PC-3 (cell line): ENCODE results near the gene SLC4A4. TPM values are rescaled to one million over a fixed set of nuclear protein-coding genes. Genes with fewer than 3 reads are reported as not detected.

Experiments used
- ATAC-seq: fragments of 200-7000 bp; cut with Tn5 transposase; 2 replicates; pipeline ENCODE4 v1.9.1; 2020; ENCODE audit warnings: mild to moderate bottlenecking, moderate library complexity
- BruUV-seq: library from RNA; stranded (reverse); fragments of 400-500 nt; replicated peaks from 2 replicates; lab custom pipeline; 2021; lab: Mats Ljungman, UMichigan
- CTCF ChIA-PET: fragments of 300-600 bp; sonication (Branson Sonifier 250); formaldehyde crosslinking; loops from one replicate; lab custom pipeline; 2022; ENCODE audit warnings: antibody characterized with exemption; lab: Charles Lee
- POLR2A ChIA-PET: fragments of 300-600 bp; sonication (Branson Sonifier 250); formaldehyde crosslinking; loops from one replicate; lab custom pipeline; 2022; ENCODE audit warnings: antibody characterized with exemption; ENCODE audit not compliant: unreplicated experiment; lab: Charles Lee
- DNase-seq: peaks from one replicate; pipeline ENCODE4 v3.0.0-alpha.2; 2015
- H2AFZ ChIP-seq: fragments of 300-600 bp; sonication (generic); 2 replicates; pipeline ENCODE4 v1.6.0; 2016; ENCODE audit warnings: antibody characterized with exemption, low read length
- H3F3A ChIP-seq: fragments of 300-600 bp; sonication (generic); one replicate; pipeline ENCODE4 v1.6.0; 2017; ENCODE audit warnings: antibody characterized with exemption, low read length, control low read depth, mild to moderate bottlenecking; ENCODE audit not compliant: unreplicated experiment
- H3K27ac ChIP-seq: fragments of 300-600 bp; sonication (generic); 2 replicates; pipeline ENCODE4 v1.5.1; 2016; ENCODE audit warnings: mild to moderate bottlenecking, low read length
- H3K27me3 ChIP-seq: fragments of 300-600 bp; sonication (generic); 2 replicates; pipeline ENCODE4 v1.6.1; 2016; ENCODE audit warnings: low read length, mixed read lengths
- H3K36me3 ChIP-seq: fragments of 300-600 bp; sonication (generic); 2 replicates; pipeline ENCODE4 v1.6.1; 2016; ENCODE audit warnings: low read depth, mixed run types, low read length, mixed read lengths
- H3K4me1 ChIP-seq: fragments of 300-600 bp; sonication (generic); 2 replicates; pipeline ENCODE4 v1.5.1; 2016; ENCODE audit warnings: low read length; ENCODE audit not compliant: insufficient read depth
- H3K4me2 ChIP-seq: fragments of 300-600 bp; sonication (generic); 2 replicates; pipeline ENCODE4 v1.6.0; 2016; ENCODE audit warnings: low read length
- H3K4me3 ChIP-seq: fragments of 300-600 bp; sonication (generic); 2 replicates; pipeline ENCODE4 v1.5.1; 2016; ENCODE audit warnings: mild to moderate bottlenecking, low read length, mixed read lengths
- H3K79me2 ChIP-seq: fragments of 300-600 bp; sonication (generic); 2 replicates; pipeline ENCODE4 v1.6.1; 2017; ENCODE audit warnings: low read length, mixed read lengths
- H3K9ac ChIP-seq: fragments of 300-600 bp; sonication (generic); 2 replicates; pipeline ENCODE4 v1.6.0; 2016; ENCODE audit warnings: mild to moderate bottlenecking, low read length
- H3K9me2 ChIP-seq: fragments of 300-600 bp; sonication (generic); replicated peaks from 2 replicates; pipeline ENCODE4 v1.6.1; 2016; ENCODE audit warnings: mixed run types, low read length, mixed read lengths
- H3K9me3 ChIP-seq: fragments of 300-600 bp; sonication (generic); 2 replicates; pipeline ENCODE4 v1.6.1; 2016; ENCODE audit warnings: low read length, mixed read lengths
- H4K20me1 ChIP-seq: fragments of 300-600 bp; sonication (generic); 2 replicates; pipeline ENCODE4 v1.6.1; 2016; ENCODE audit warnings: low read length, mixed read lengths
- EZH2 ChIP-seq: fragments of 300-600 bp; sonication (generic); IDR thresholded peaks from one replicate; pipeline ENCODE4 v1.6.1; 2017; ENCODE audit warnings: antibody characterized with exemption, mild to moderate bottlenecking, low read length; ENCODE audit not compliant: unreplicated experiment
- EZH2phosphoT487 ChIP-seq: fragments of 300-600 bp; sonication (generic); IDR thresholded peaks from 2 replicates; pipeline ENCODE4 v1.6.1; 2018; ENCODE audit warnings: mild to moderate bottlenecking, antibody characterized with exemption, low read length, borderline replicate concordance
- intact Hi-C: fragments of 100-400 bp; cut with micrococcal nuclease; formaldehyde crosslinking; loops from 2 replicates; pipeline ENCODE4 v1.9.0; 2023
- total RNA-seq: library from RNA; depleted of rRNA; stranded (reverse); fragments of >200 nt; gene quantifications from 2 replicates; pipeline ENCODE4 v1.2.3, GENCODE V29; 2014
- TF ChIP-seq, protein P1 (sequence below): fragments of 300-600 bp; sonication (generic); conservative IDR thresholded peaks from 2 replicates; pipeline ENCODE4 v1.5.1; 2017; ENCODE audit warnings: antibody characterized with exemption, low read depth, mild to moderate bottlenecking, low read length

The SLC4A4 gene
- total RNA-seq, 1 experiment from 2014 or later = 0.47 TPM

DNA sequence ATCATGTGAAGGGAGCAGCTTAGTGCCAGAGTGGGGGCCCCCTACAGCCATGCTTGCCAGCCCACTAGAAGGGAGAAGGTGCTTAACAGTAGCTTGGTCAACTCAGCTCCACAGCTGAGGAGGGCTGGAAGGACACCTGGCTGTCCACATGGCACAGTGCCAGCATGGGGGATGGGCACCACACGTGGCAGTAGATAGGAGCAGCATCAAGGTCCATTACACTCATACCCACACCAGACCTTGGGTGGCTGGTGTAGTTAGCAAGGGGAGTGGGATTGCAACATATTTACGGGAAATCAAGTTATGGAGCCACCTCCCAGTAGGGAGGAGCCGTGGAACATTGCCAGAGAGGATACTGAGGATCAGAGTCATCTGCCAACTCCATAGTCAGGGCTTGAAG is 37.9 kb upstream of the SLC4A4 start:
- TF ChIP-seq EZH2phosphoT487 = no peak
- Histone ChIP-seq H3K4me2 (no peak overlapping the region), H4K20me1 (no peaks in the 10 kb centered on the region), H3K27me3 (no peaks in the 10 kb centered on the region), H3K9me2 (no peaks in the 10 kb centered on the region), H3K36me3 (no peaks in the 10 kb centered on the region), H3K9ac (no peak overlapping the region), H3K27ac (no peak overlapping the region), H3K4me1 (peaks cover 5% of the 10 kb centered on the region; the same call in 1 of the 2 replicates), H2AFZ (no peak overlapping the region), H3K79me2 (no peaks in the 10 kb centered on the region), H3F3A (no peaks in the 10 kb centered on the region), H3K9me3 (no peaks in the 10 kb centered on the region), H3K4me3 (no peak overlapping the region)
- ATAC-seq = no peak
- CTCF ChIA-PET = no interaction called here
- DNase-seq = no peak
- intact Hi-C loops = no loop called here
- POLR2A ChIA-PET = no interaction called here
- no TSS peak for BruUV-seq

DNA sequence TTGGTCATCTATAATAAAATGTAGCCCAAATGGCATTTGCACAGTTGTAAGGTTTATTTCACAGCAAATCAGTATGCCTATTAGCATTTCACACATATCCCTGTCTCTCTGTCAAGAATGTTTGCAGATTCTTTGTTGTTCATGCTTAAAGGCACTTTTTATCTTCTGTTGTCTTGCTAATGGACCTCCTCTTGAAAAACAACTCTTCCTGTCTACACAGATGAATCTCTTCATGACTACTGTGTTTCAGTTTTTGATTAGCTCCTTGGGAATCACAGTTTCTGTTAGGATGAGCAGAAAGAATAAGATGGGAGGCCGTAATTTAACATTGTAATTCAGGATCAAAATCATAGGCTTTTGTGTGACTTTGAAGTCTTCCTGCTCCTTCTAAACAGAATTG is 35.5 kb upstream of the SLC4A4 start:
- no peaks in the 10 kb centered on the region for H3K9me2 ChIP-seq
- ATAC-seq (no peak), DNase-seq (no peak)
- H3K4me3 ChIP-seq = no peak overlapping the region
- peaks cover 5% of the 10 kb centered on the region; the same call in 1 of the 2 replicates for H3K4me1 ChIP-seq
- no peak overlapping the region for H3K27ac ChIP-seq
- TF ChIP-seq EZH2 (no peak), EZH2phosphoT487 (no peak)
- TF ChIP-seq, protein P1, sequence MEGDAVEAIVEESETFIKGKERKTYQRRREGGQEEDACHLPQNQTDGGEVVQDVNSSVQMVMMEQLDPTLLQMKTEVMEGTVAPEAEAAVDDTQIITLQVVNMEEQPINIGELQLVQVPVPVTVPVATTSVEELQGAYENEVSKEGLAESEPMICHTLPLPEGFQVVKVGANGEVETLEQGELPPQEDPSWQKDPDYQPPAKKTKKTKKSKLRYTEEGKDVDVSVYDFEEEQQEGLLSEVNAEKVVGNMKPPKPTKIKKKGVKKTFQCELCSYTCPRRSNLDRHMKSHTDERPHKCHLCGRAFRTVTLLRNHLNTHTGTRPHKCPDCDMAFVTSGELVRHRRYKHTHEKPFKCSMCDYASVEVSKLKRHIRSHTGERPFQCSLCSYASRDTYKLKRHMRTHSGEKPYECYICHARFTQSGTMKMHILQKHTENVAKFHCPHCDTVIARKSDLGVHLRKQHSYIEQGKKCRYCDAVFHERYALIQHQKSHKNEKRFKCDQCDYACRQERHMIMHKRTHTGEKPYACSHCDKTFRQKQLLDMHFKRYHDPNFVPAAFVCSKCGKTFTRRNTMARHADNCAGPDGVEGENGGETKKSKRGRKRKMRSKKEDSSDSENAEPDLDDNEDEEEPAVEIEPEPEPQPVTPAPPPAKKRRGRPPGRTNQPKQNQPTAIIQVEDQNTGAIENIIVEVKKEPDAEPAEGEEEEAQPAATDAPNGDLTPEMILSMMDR = no peak
- no peak overlapping the region for H2AFZ ChIP-seq
- H3F3A ChIP-seq = no peaks in the 10 kb centered on the region
- H3K4me2 ChIP-seq = no peak overlapping the region
- ChIA-PET CTCF (no interaction called here), POLR2A (no interaction called here)
- no TSS peak for BruUV-seq
- H3K9ac ChIP-seq = no peak overlapping the region
- H4K20me1 ChIP-seq = no peaks in the 10 kb centered on the region
- no peaks in the 10 kb centered on the region for H3K27me3 ChIP-seq
- H3K9me3 ChIP-seq = no peaks in the 10 kb centered on the region
- H3K36me3 ChIP-seq = no peaks in the 10 kb centered on the region
- intact Hi-C loops = no loop called here
- H3K79me2 ChIP-seq = no peaks in the 10 kb centered on the region

DNA sequence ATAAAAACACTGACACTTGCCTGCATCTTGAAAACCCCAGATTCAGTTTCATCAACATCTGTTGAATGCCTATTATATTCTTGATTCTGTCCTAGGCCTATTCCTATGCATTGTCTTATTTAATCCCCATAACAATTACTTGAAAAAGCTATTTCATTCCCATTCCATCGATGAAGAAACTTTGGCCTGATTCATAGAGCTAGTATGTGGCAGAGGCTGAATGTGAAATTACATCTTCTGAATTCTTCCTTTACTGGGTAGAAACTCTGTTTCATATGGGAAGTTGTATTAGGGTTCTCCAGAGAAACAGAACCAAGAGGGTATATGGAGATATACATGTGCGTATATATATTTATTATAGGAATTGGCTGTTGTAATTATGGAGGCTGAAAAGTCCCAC is 35.0 kb upstream of the SLC4A4 start:
- DNase-seq (no peak), ATAC-seq (no peak)
- no peaks in the 10 kb centered on the region for H3K79me2 ChIP-seq
- no peak overlapping the region for H3K9ac ChIP-seq
- intact Hi-C loops = no loop called here
- H3K9me3 ChIP-seq = no peaks in the 10 kb centered on the region
- ChIA-PET POLR2A (interaction anchor here (0.5 kb wide), 1 partner anchor 891 kb away, joined by 4 read pairs; no protein-coding TSS in a partner anchor), CTCF (no interaction called here)
- H3K4me2 ChIP-seq = no peak overlapping the region
- TF ChIP-seq, protein P1 = no peak
- TF ChIP-seq EZH2 (no peak), EZH2phosphoT487 (no peak)
- no peaks in the 10 kb centered on the region for H3K9me2 ChIP-seq
- H3K27me3 ChIP-seq = no peaks in the 10 kb centered on the region
- H4K20me1 ChIP-seq = no peaks in the 10 kb centered on the region
- H3K36me3 ChIP-seq = no peaks in the 10 kb centered on the region
- no peak overlapping the region for H3K4me3 ChIP-seq
- no TSS peak for BruUV-seq
- H2AFZ ChIP-seq = no peak overlapping the region
- no peak overlapping the region for H3K27ac ChIP-seq
- peaks cover 5% of the 10 kb centered on the region; the same call in 1 of the 2 replicates for H3K4me1 ChIP-seq
- H3F3A ChIP-seq = no peaks in the 10 kb centered on the region
